ENCODE results near the gene LARGE1.

DNA sequence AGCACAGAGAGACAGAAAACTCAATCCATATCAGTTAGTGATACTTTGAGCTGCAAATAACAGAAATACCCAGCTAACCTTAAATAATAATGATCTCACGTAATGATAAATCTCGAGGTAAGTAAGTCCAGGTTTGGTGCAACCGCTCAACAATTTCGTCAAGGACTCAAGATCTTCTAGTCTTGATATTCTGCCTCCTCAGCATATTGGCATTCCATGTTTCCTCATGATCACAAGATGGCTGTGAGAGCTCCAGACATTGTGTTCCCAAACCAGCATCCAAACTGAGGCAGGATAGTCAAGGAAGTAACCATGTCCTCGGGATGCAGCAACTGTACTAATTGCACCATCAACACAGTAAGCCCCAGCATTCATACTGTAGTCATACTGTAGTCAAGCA lies 7.5 kb upstream of the LARGE1 start:
- TF ChIP-seq, protein P1, sequence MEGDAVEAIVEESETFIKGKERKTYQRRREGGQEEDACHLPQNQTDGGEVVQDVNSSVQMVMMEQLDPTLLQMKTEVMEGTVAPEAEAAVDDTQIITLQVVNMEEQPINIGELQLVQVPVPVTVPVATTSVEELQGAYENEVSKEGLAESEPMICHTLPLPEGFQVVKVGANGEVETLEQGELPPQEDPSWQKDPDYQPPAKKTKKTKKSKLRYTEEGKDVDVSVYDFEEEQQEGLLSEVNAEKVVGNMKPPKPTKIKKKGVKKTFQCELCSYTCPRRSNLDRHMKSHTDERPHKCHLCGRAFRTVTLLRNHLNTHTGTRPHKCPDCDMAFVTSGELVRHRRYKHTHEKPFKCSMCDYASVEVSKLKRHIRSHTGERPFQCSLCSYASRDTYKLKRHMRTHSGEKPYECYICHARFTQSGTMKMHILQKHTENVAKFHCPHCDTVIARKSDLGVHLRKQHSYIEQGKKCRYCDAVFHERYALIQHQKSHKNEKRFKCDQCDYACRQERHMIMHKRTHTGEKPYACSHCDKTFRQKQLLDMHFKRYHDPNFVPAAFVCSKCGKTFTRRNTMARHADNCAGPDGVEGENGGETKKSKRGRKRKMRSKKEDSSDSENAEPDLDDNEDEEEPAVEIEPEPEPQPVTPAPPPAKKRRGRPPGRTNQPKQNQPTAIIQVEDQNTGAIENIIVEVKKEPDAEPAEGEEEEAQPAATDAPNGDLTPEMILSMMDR (conservative IDR thresholded peaks at IDR 0.05 in 1 of 2, IDR thresholded peaks at IDR 0.05 in 1 of 2; ENCODE audit: low read depth in 1 of 2, low read length in 2 of 2), result no peak
- no peak for TF ChIP-seq EZH2 (IDR thresholded peaks at IDR 0.05; ENCODE audit: low read length, missing control alignments)

Measured in fibroblast of lung (primary cell).